Measurements from ENCODE around the gene NRXN3. TPM values are rescaled to one million over a fixed set of nuclear protein-coding genes. Genes with fewer than 3 reads are reported as not detected.

Gene NRXN3
- total and polyA plus RNA-seq, 2 experiments from 2014 or later: 1.0 to 1.8 TPM

DNA sequence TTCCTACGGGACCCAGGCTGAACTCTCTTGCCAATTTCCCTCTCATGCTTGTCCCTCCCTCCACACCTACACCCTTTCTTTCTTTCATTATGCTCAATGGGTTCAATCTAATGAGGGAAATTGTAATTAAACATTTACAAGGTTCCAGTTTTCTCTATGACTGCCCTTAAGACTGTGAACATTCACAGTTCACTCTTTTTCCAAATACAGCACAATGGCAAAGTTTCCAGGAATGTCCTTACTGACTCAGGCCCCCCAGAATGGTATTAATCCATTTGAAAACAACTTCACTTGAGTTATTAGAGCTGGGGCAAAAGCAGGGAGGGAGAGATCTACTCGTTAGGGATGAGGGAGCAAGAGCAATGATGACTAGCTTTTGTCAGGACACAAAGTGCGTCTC lies 892.1 kb downstream of the NRXN3 start:
- Histone ChIP-seq H3K27me3 (ENCODE audit: insufficient read depth) (no peaks in the 10 kb centered on the region), H3K4me1 (ENCODE audit: insufficient read depth) (no peaks in the 10 kb centered on the region), H3K4me3 (no peak overlapping the region), H3K9me2 (ENCODE audit: insufficient read depth) (no peaks in the 10 kb centered on the region), H3K79me2 (replicated peaks; ENCODE audit: insufficient read depth) (no peaks in the 10 kb centered on the region), H3K36me3 (ENCODE audit: insufficient read depth) (no peaks in the 10 kb centered on the region; the same call in 1 of the 2 replicates), H3K4me2 (no peak overlapping the region), H4K20me1 (replicated peaks; ENCODE audit: insufficient read depth) (no peaks in the 10 kb centered on the region), H3K27ac (ENCODE audit: low read depth) (no peak overlapping the region), H3F3A (replicated peaks; ENCODE audit: low read depth) (no peaks in the 10 kb centered on the region), H2AFZ (no peak overlapping the region)
- Mint-ChIP-seq H3K9me3 (no peaks in the 10 kb centered on the region), H3K27me3 (ENCODE audit: insufficient read depth, low read depth, poor library complexity) (peaks cover 3% of the 10 kb centered on the region), H3K4me3 (no peak overlapping the region), H3K4me1 (peaks cover 10% of the 10 kb centered on the region; the same call in 2 of the 3 replicates), H3K36me3 (ENCODE audit: low read depth) (no peaks in the 10 kb centered on the region), H3K27ac (no peak overlapping the region)
- no peak for ATAC-seq
- no peak for DNase-seq (ENCODE audit: low spot score)
- TF ChIP-seq CREB1 (CRISPR knock-in tag; IDR thresholded peaks at IDR 0.05; ENCODE audit: low read depth): no peak
- TF ChIP-seq, protein P1, sequence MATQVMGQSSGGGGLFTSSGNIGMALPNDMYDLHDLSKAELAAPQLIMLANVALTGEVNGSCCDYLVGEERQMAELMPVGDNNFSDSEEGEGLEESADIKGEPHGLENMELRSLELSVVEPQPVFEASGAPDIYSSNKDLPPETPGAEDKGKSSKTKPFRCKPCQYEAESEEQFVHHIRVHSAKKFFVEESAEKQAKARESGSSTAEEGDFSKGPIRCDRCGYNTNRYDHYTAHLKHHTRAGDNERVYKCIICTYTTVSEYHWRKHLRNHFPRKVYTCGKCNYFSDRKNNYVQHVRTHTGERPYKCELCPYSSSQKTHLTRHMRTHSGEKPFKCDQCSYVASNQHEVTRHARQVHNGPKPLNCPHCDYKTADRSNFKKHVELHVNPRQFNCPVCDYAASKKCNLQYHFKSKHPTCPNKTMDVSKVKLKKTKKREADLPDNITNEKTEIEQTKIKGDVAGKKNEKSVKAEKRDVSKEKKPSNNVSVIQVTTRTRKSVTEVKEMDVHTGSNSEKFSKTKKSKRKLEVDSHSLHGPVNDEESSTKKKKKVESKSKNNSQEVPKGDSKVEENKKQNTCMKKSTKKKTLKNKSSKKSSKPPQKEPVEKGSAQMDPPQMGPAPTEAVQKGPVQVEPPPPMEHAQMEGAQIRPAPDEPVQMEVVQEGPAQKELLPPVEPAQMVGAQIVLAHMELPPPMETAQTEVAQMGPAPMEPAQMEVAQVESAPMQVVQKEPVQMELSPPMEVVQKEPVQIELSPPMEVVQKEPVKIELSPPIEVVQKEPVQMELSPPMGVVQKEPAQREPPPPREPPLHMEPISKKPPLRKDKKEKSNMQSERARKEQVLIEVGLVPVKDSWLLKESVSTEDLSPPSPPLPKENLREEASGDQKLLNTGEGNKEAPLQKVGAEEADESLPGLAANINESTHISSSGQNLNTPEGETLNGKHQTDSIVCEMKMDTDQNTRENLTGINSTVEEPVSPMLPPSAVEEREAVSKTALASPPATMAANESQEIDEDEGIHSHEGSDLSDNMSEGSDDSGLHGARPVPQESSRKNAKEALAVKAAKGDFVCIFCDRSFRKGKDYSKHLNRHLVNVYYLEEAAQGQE (IDR thresholded peaks at IDR 0.05; ENCODE audit: unreplicated experiment): no peak
- TF ChIP-seq, protein P2, sequence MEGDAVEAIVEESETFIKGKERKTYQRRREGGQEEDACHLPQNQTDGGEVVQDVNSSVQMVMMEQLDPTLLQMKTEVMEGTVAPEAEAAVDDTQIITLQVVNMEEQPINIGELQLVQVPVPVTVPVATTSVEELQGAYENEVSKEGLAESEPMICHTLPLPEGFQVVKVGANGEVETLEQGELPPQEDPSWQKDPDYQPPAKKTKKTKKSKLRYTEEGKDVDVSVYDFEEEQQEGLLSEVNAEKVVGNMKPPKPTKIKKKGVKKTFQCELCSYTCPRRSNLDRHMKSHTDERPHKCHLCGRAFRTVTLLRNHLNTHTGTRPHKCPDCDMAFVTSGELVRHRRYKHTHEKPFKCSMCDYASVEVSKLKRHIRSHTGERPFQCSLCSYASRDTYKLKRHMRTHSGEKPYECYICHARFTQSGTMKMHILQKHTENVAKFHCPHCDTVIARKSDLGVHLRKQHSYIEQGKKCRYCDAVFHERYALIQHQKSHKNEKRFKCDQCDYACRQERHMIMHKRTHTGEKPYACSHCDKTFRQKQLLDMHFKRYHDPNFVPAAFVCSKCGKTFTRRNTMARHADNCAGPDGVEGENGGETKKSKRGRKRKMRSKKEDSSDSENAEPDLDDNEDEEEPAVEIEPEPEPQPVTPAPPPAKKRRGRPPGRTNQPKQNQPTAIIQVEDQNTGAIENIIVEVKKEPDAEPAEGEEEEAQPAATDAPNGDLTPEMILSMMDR (conservative IDR thresholded peaks at IDR 0.05; ENCODE audit: low read depth in 2 of 2): no peak
- TF ChIP-seq EZH2phosphoT487 (IDR thresholded peaks at IDR 0.05; ENCODE audit: unreplicated experiment): no peak
- TF ChIP-seq ZNF114 (CRISPR knock-in tag; IDR thresholded peaks at IDR 0.05): no peak
- no peak for TF ChIP-seq JUNB (IDR thresholded peaks at IDR 0.05; ENCODE audit: unreplicated experiment)
- no peak for TF ChIP-seq ZNF331 (CRISPR knock-in tag; IDR thresholded peaks at IDR 0.05; ENCODE audit: low read depth)
- TF ChIP-seq, protein P3, sequence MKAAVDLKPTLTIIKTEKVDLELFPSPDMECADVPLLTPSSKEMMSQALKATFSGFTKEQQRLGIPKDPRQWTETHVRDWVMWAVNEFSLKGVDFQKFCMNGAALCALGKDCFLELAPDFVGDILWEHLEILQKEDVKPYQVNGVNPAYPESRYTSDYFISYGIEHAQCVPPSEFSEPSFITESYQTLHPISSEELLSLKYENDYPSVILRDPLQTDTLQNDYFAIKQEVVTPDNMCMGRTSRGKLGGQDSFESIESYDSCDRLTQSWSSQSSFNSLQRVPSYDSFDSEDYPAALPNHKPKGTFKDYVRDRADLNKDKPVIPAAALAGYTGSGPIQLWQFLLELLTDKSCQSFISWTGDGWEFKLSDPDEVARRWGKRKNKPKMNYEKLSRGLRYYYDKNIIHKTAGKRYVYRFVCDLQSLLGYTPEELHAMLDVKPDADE (IDR thresholded peaks at IDR 0.05): no peak
- no peak for TF ChIP-seq EZH2 (IDR thresholded peaks at IDR 0.05; ENCODE audit: low read depth, unreplicated experiment)
- TF ChIP-seq POLR2AphosphoS5 (IDR thresholded peaks at IDR 0.05; ENCODE audit: low read depth): no peak
- TF ChIP-seq NANOG (IDR thresholded peaks at IDR 0.05; ENCODE audit: borderline replicate concordance): no peak
- no peak for TF ChIP-seq STAT1 (IDR thresholded peaks at IDR 0.05; ENCODE audit: unreplicated experiment)

Data from GM23338 (cell line).